Upper lobe of left lung (tissue), 4 donors: Measurements from ENCODE around the gene ARPC2.

ENCODE experiments used
- CTCF ChIP-seq, 6 experiments: fragments of 450-650 bp in 4 of 6; fragments of 200-600 bp in 2 of 6; sonication (generic) in 2 of 6; IDR thresholded peaks; one replicate each; pipeline ENCODE4 v1.5.1; 2016 to 2019; ENCODE audit warnings: antibody characterized with exemption in 6 of 6
- EP300 ChIP-seq, 4 donors: sonication (generic); formaldehyde crosslinking; IDR thresholded peaks; one replicate each; pipeline ENCODE4 v1.5.1; 2017; ENCODE audit warnings: antibody characterized with exemption in 4 of 4, control low read depth in 2 of 4
- POLR2A ChIP-seq, 4 donors: fragments of 450-650 bp; IDR thresholded peaks; one replicate each; pipeline ENCODE4 v1.5.1; 2016 to 2017; ENCODE audit warnings: antibody characterized with exemption in 4 of 4, mild to moderate bottlenecking in 2 of 4
- POLR2AphosphoS5 ChIP-seq, 2 donors: sonication (generic); formaldehyde crosslinking; IDR thresholded peaks; one replicate each; pipeline ENCODE4 v1.5.1; 2017; ENCODE audit warnings: antibody characterized with exemption in 2 of 2

GRCh38 chr2:218256612-218257350 lies 39.8 kb downstream of the ARPC2 start:
- TF ChIP-seq CTCF (IDR thresholded peaks at IDR 0.05) = no peak
- TF ChIP-seq POLR2A (IDR thresholded peaks at IDR 0.05) = no peak
- no peak for TF ChIP-seq EP300 (IDR thresholded peaks at IDR 0.05)
- TF ChIP-seq POLR2AphosphoS5 (IDR thresholded peaks at IDR 0.05) = no peak
